ENCODE data around the gene IGFBP3.
A peak's percentile ranks its signal among the peaks of the same experiment; 100 is the strongest.
"Not testable (repeated sequence)": the region's sequence is repeated elsewhere in the genome, so short reads cannot be mapped to it uniquely, and the experiment has no call there.

The IGFBP3 gene

GRCh38 chr7:45920502-45921380 lies at the start of gene IGFBP3:
IGFBP3 (minus strand) TSS chr7:45921272; CDS start chr7:45921140, 132 bp downstream.
- DNase-seq (ENCODE audit: low read depth): peak; percentile 77

GRCh38 chr7:45970454-45970853 lies 49.4 kb upstream of the IGFBP3 start:
- DNase-seq (ENCODE audit: low read depth): no peak

GRCh38 chr7:45969940-45970339 lies 48.9 kb upstream of the IGFBP3 start:
- no peak for DNase-seq (ENCODE audit: low read depth)

- no peak for DNase-seq (ENCODE audit: low read depth)
These were observed 47.9 kb upstream of the IGFBP3 start for GRCh38 chr7:45968856-45969541.

GRCh38 chr7:45968312-45968711 lies 47.2 kb upstream of the IGFBP3 start:
- DNase-seq (ENCODE audit: low read depth): no peak

- DNase-seq (ENCODE audit: low read depth): no peak
These were observed 46.6 kb upstream of the IGFBP3 start for GRCh38 chr7:45967591-45968157.

- DNase-seq (ENCODE audit: low read depth): no peak
These were observed 41.8 kb upstream of the IGFBP3 start for GRCh38 chr7:45962861-45963260.

- no peak for DNase-seq (ENCODE audit: low read depth)
These were observed 36.6 kb upstream of the IGFBP3 start for GRCh38 chr7:45957721-45958120.

- no peak for DNase-seq (ENCODE audit: low read depth)
These were observed 34.2 kb upstream of the IGFBP3 start for GRCh38 chr7:45955286-45955685.

GRCh38 chr7:45953055-45953454 lies 32.0 kb upstream of the IGFBP3 start:
- not testable (repeated sequence) for DNase-seq (ENCODE audit: low read depth)

GRCh38 chr7:45944058-45944457 lies 23.0 kb upstream of the IGFBP3 start:
- DNase-seq (ENCODE audit: low read depth): no peak

- DNase-seq (ENCODE audit: low read depth): no peak
These were observed 19.9 kb upstream of the IGFBP3 start for GRCh38 chr7:45940939-45941338.

- not testable (repeated sequence) for DNase-seq (ENCODE audit: low read depth)
These were observed 19.2 kb upstream of the IGFBP3 start for GRCh38 chr7:45940237-45940781.

GRCh38 chr7:45939574-45939973 lies 18.5 kb upstream of the IGFBP3 start:
- DNase-seq (ENCODE audit: low read depth): no peak

- no peak for DNase-seq (ENCODE audit: low read depth)
These were observed 17.7 kb upstream of the IGFBP3 start for GRCh38 chr7:45938626-45939302.

- DNase-seq (ENCODE audit: low read depth): no peak
These were observed 16.8 kb upstream of the IGFBP3 start for GRCh38 chr7:45937862-45938261.

- DNase-seq (ENCODE audit: low read depth): peak; percentile 18
These were observed 16.2 kb upstream of the IGFBP3 start for GRCh38 chr7:45937301-45937700.

- peak; percentile 17 for DNase-seq (ENCODE audit: low read depth)
These were observed 9.9 kb upstream of the IGFBP3 start for GRCh38 chr7:45930967-45931366.

GRCh38 chr7:45927721-45928120 lies 6.6 kb upstream of the IGFBP3 start:
- DNase-seq (ENCODE audit: low read depth): no peak

- DNase-seq (ENCODE audit: low read depth): peak; percentile 80
These were observed 3.2 kb upstream of the IGFBP3 start for GRCh38 chr7:45924283-45924682.

GRCh38 chr7:45923818-45924217 lies 2.7 kb upstream of the IGFBP3 start:
- DNase-seq (ENCODE audit: low read depth): no peak

- DNase-seq (ENCODE audit: low read depth): peak; percentile 84
These were observed 2.2 kb upstream of the IGFBP3 start for GRCh38 chr7:45923290-45923689.

Data from ELR (cell line).